CD14-positive monocyte (primary cell): Measurements from ENCODE around the gene ELOVL1. TPM values are rescaled to one million over a fixed set of nuclear protein-coding genes. Genes with fewer than 3 reads are reported as not detected.

ENCODE experiments used
- DNase-seq, 3 donors: peaks; one replicate each; pipeline ENCODE4 v3.0.0-alpha.2; 2011 to 2022
- H2AFZ ChIP-seq: 2 replicates; pipeline ENCODE4 v1.6.0; 2012; ENCODE audit warnings: mild to moderate bottlenecking, low read depth, low read length, inconsistent platforms; ENCODE audit not compliant: insufficient read depth, poor library complexity, severe bottlenecking
- H3K27ac ChIP-seq, 2 donors: 1 replicate in 1 of 2; 2 replicates in 1 of 2; pipeline ENCODE4 v1.5.1; 2012 to 2013; ENCODE audit warnings: low read length in 2 of 2, control low read depth in 1 of 2, inconsistent platforms in 1 of 2, low read depth in 1 of 2, mild to moderate bottlenecking in 1 of 2
- H3K27me3 ChIP-seq, 2 donors: one replicate each; pipeline versions ENCODE4 v1.6.0 to v1.6.1; 2011 to 2013; ENCODE audit warnings: low read length in 2 of 2; ENCODE audit not compliant: control insufficient read depth in 2 of 2, insufficient read depth in 2 of 2
- H3K36me3 ChIP-seq, 2 donors: replicated peaks in 1 of 2; 1 replicate in 1 of 2; 2 replicates in 1 of 2; pipeline versions ENCODE4 v1.5.1 to v1.6.1; 2012 to 2013; ENCODE audit warnings: low read length in 2 of 2, control low read depth in 1 of 2, inconsistent platforms in 1 of 2, mild to moderate bottlenecking in 1 of 2; ENCODE audit not compliant: insufficient read depth in 2 of 2, control insufficient read depth in 1 of 2
- H3K4me1 ChIP-seq, 2 donors: 1 replicate in 1 of 2; 2 replicates in 1 of 2; pipeline versions ENCODE4 v1.5.1 to v1.6.1; 2012 to 2013; ENCODE audit warnings: low read length in 2 of 2, control low read depth in 1 of 2, inconsistent platforms in 1 of 2, mild to moderate bottlenecking in 1 of 2, moderate library complexity in 1 of 2; ENCODE audit not compliant: insufficient read depth in 2 of 2, control insufficient read depth in 1 of 2
- H3K4me2 ChIP-seq: replicated peaks from 2 replicates; pipeline ENCODE3; 2012; ENCODE audit warnings: low read length, moderate library complexity, mild to moderate bottlenecking; ENCODE audit not compliant: poor library complexity, severe bottlenecking; ENCODE audit errors: extremely low read depth
- H3K4me3 ChIP-seq, 3 experiments: fragments of 200-600 bp in 1 of 3; sonication (generic) in 1 of 3; replicated peaks in 1 of 3; 1 replicate in 2 of 3; 2 replicates in 1 of 3; pipeline ENCODE4 v1.5.1; 2011 to 2013; ENCODE audit warnings: low read length in 3 of 3, mild to moderate bottlenecking in 3 of 3, control low read depth in 2 of 3, low read depth in 2 of 3, inconsistent platforms in 1 of 3, moderate library complexity in 1 of 3
- H3K79me2 ChIP-seq: 2 replicates; pipeline ENCODE4 v1.6.0; 2012; ENCODE audit warnings: mild to moderate bottlenecking, control low read depth, inconsistent platforms, low read length, moderate library complexity; ENCODE audit not compliant: insufficient read depth
- H3K9ac ChIP-seq: 2 replicates; pipeline ENCODE4 v1.6.0; 2017; ENCODE audit warnings: low read length, mild to moderate bottlenecking; ENCODE audit not compliant: insufficient read depth, poor library complexity, severe bottlenecking
- H3K9me3 ChIP-seq, 2 donors: replicated peaks in 1 of 2; 1 replicate in 1 of 2; 2 replicates in 1 of 2; pipeline versions ENCODE4 v1.5.1 to v1.6.1; 2012 to 2013; ENCODE audit warnings: low read length in 2 of 2, control low read depth in 1 of 2; ENCODE audit not compliant: control insufficient read depth in 1 of 2, insufficient read depth in 1 of 2
- H4K20me1 ChIP-seq: 2 replicates; pipeline ENCODE4 v1.6.0; 2012; ENCODE audit warnings: mild to moderate bottlenecking, low read length, control low read depth, moderate library complexity; ENCODE audit not compliant: insufficient read depth
- H3K27ac Mint-ChIP-seq, 7 donors: one replicate each; pipeline ENCODE4 v1.8.0; 2020; ENCODE audit warnings: mild to moderate bottlenecking in 7 of 7, mixed read lengths in 7 of 7, moderate library complexity in 6 of 7, inconsistent platforms in 2 of 7
- H3K27me3 Mint-ChIP-seq, 3 donors: one replicate each; pipeline ENCODE4 v1.8.0; 2021 to 2022; ENCODE audit warnings: low read depth in 3 of 3, mild to moderate bottlenecking in 3 of 3, mixed read lengths in 3 of 3, moderate library complexity in 3 of 3, inconsistent platforms in 1 of 3
- H3K36me3 Mint-ChIP-seq, 2 donors: one replicate each; pipeline ENCODE4 v1.8.0; 2020; ENCODE audit warnings: mixed read lengths in 2 of 2, inconsistent platforms in 1 of 2, mild to moderate bottlenecking in 1 of 2
- H3K4me1 Mint-ChIP-seq: one replicate; pipeline ENCODE4 v1.8.0; 2020; ENCODE audit warnings: mild to moderate bottlenecking, mixed read lengths
- H3K4me3 Mint-ChIP-seq, 2 donors: one replicate each; pipeline ENCODE4 v1.8.0; 2020; ENCODE audit warnings: mild to moderate bottlenecking in 2 of 2, mixed read lengths in 2 of 2, moderate library complexity in 1 of 2
- H3K9me3 Mint-ChIP-seq, 7 donors: one replicate each; pipeline ENCODE4 v1.8.0; 2020 to 2022; ENCODE audit warnings: mixed read lengths in 7 of 7, mild to moderate bottlenecking in 6 of 7, moderate library complexity in 6 of 7, inconsistent platforms in 2 of 7
- WGBS: methylation state at CpG from one replicate; pipeline ENCODE4 v1.1.5; 2013; ENCODE audit warnings: missing lambda C conversion rate; ENCODE audit not compliant: insufficient coverage; 5-methylcytosine and 5-hydroxymethylcytosine counted together
- intact Hi-C, 2 donors: fragments of 100-400 bp; cut with micrococcal nuclease; formaldehyde crosslinking; loops; one replicate each; pipeline versions ENCODE4 v1.15.0 to v1.15.1; 2023
- polyA plus RNA-seq, 3 donors: library from polyadenylated mRNA; depleted of rRNA in 1 of 3; unstranded in 2 of 3; stranded (reverse) in 1 of 3; fragments of 300-500 nt in 2 of 3; fragments of >200 nt in 1 of 3; fragmentation: Illumina TruSeq in 2 of 3; gene quantifications; 1 replicate in 2 of 3; 2 replicates in 1 of 3; pipeline ENCODE4 v1.2.3, GENCODE V29; 2012 to 2021
- TF ChIP-seq, protein P1 (sequence below): fragments of 200-600 bp; IDR thresholded peaks from one replicate; pipeline ENCODE4 v1.8.0; 2022; ENCODE audit warnings: antibody characterized with exemption, mild to moderate bottlenecking

Gene ELOVL1
- polyA plus RNA-seq, 3 donors, result 135 to 151 (median 148) TPM

DNA sequence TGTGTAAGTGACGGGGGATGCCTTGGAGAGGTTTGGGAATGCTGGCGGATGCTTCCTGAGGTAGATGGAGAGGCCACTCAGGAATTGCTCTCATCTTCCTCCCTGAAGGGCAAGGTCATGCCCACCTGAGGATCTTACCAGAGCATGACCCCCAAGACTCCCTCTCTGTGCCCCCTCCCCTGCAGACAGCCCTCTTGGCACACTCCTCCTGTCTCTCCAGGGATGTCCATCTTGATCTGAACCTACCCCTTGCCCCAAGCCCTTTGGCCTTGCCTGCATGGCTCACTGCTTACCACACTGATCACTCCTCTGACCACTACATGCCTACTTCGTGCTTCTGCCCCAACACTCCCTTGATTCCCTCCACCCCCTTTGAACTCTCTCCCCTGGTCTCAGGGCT, 48.0 kb downstream of the ELOVL1 start:
- H3K9ac ChIP-seq, result no peak overlapping the region
- no peaks in the 10 kb centered on the region for H3K36me3 Mint-ChIP-seq
- intact Hi-C loops, result no loop called here
- H3K4me2 ChIP-seq, result no peak overlapping the region
- no peak overlapping the region for H2AFZ ChIP-seq
- no peaks in the 10 kb centered on the region for H4K20me1 ChIP-seq
- no peak overlapping the region for H3K4me3 Mint-ChIP-seq
- H3K79me2 ChIP-seq, result no peaks in the 10 kb centered on the region
- H3K9me3 ChIP-seq, result no peaks in the 10 kb centered on the region
- H3K9me3 Mint-ChIP-seq, result peaks cover 0 to 2% (median 2%) of the 10 kb centered on the region in 7 donors
- H3K27me3 ChIP-seq, result no peaks in the 10 kb centered on the region
- TF ChIP-seq, protein P1, sequence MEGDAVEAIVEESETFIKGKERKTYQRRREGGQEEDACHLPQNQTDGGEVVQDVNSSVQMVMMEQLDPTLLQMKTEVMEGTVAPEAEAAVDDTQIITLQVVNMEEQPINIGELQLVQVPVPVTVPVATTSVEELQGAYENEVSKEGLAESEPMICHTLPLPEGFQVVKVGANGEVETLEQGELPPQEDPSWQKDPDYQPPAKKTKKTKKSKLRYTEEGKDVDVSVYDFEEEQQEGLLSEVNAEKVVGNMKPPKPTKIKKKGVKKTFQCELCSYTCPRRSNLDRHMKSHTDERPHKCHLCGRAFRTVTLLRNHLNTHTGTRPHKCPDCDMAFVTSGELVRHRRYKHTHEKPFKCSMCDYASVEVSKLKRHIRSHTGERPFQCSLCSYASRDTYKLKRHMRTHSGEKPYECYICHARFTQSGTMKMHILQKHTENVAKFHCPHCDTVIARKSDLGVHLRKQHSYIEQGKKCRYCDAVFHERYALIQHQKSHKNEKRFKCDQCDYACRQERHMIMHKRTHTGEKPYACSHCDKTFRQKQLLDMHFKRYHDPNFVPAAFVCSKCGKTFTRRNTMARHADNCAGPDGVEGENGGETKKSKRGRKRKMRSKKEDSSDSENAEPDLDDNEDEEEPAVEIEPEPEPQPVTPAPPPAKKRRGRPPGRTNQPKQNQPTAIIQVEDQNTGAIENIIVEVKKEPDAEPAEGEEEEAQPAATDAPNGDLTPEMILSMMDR, result no peak
- H3K27ac ChIP-seq, result no peak overlapping the region
- DNase-seq, result no peak
- H3K4me3 ChIP-seq, result no peak overlapping the region
- WGBS, result no CpG with 5 or more reads among the region's 3 CpGs
- peaks cover 0 to 4% (median 4%) of the 10 kb centered on the region in 3 donors for H3K27me3 Mint-ChIP-seq
- peaks cover 0 to 2% of the 10 kb centered on the region in 2 donors for H3K4me1 ChIP-seq
- H3K36me3 ChIP-seq, result no peaks in the 10 kb centered on the region
- peaks cover 10% of the 10 kb centered on the region for H3K4me1 Mint-ChIP-seq
- peak overlapping the region in 1 of 7 donors; percentile 19 for H3K27ac Mint-ChIP-seq

DNA sequence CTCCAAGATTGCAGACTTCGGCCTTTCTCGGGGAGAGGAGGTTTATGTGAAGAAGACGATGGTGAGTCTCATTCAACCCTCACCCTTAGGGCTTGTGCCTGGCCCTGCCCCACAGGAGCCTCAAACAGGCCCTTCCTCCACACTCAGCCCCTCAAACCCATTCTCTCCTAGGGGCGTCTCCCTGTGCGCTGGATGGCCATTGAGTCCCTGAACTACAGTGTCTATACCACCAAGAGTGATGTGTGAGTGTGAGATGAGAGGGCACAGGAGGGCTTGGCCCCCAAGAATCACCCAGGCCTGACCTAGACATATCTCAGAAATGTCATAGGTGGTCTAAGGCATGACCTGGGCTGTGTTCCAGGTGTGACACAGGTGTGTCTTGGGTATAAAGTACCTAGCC, 48.5 kb downstream of the ELOVL1 start:
- H3K27ac ChIP-seq, result no peak overlapping the region
- H3K36me3 ChIP-seq, result no peaks in the 10 kb centered on the region
- no CpG with 5 or more reads among the region's 5 CpGs for WGBS
- no peak for DNase-seq
- H3K9me3 ChIP-seq, result no peaks in the 10 kb centered on the region
- H3K27me3 ChIP-seq, result no peaks in the 10 kb centered on the region
- TF ChIP-seq, protein P1, result no peak
- H3K4me3 ChIP-seq, result no peak overlapping the region
- H3K9ac ChIP-seq, result no peak overlapping the region
- H3K79me2 ChIP-seq, result no peaks in the 10 kb centered on the region
- Mint-ChIP-seq H3K27ac (no peak overlapping the region), H3K36me3 (no peaks in the 10 kb centered on the region), H3K4me3 (no peak overlapping the region), H3K9me3 (no peaks in the 10 kb centered on the region), H3K4me1 (peaks cover 7% of the 10 kb centered on the region), H3K27me3 (peaks cover 0 to 4% (median 2%) of the 10 kb centered on the region in 3 donors)
- intact Hi-C loops, result no loop called here
- no peak overlapping the region for H3K4me2 ChIP-seq
- peaks cover 0 to 2% of the 10 kb centered on the region in 2 donors for H3K4me1 ChIP-seq
- H2AFZ ChIP-seq, result no peak overlapping the region
- H4K20me1 ChIP-seq, result no peaks in the 10 kb centered on the region
